Esophagus (tissue), 2 donors: ENCODE results near the gene ATP2A2. TPM values are rescaled to one million over a fixed set of nuclear protein-coding genes. Genes with fewer than 3 reads are reported as not detected.

Experiments
- H3K27ac ChIP-seq, 2 donors: one replicate each; pipeline ENCODE4 v1.5.1; 2013; ENCODE audit warnings: low read depth in 2 of 2, mild to moderate bottlenecking in 2 of 2, inconsistent platforms in 1 of 2, low read length in 1 of 2, moderate library complexity in 1 of 2
- H3K27me3 ChIP-seq, 2 donors: one replicate each; pipeline ENCODE4 v1.6.1; 2013; ENCODE audit warnings: low read length in 2 of 2, control low read depth in 1 of 2, mild to moderate bottlenecking in 1 of 2; ENCODE audit not compliant: insufficient read depth in 2 of 2, control insufficient read depth in 1 of 2
- H3K36me3 ChIP-seq, 2 donors: one replicate each; pipeline ENCODE4 v1.6.1; 2013; ENCODE audit warnings: low read length in 1 of 2; ENCODE audit not compliant: control insufficient read depth in 2 of 2, insufficient read depth in 2 of 2
- H3K4me1 ChIP-seq, 2 donors: one replicate each; pipeline ENCODE4 v1.6.1; 2013; ENCODE audit warnings: low read length in 1 of 2; ENCODE audit not compliant: control insufficient read depth in 2 of 2, insufficient read depth in 2 of 2
- H3K4me3 ChIP-seq, 2 donors: one replicate each; pipeline ENCODE4 v1.5.1; 2013; ENCODE audit warnings: low read length in 2 of 2, mild to moderate bottlenecking in 2 of 2, low read depth in 1 of 2, moderate library complexity in 1 of 2
- H3K9me3 ChIP-seq, 2 donors: one replicate each; pipeline ENCODE4 v1.6.1; 2013; ENCODE audit warnings: mild to moderate bottlenecking in 2 of 2, low read depth in 1 of 2, low read length in 1 of 2, moderate library complexity in 1 of 2; ENCODE audit not compliant: control insufficient read depth in 2 of 2, insufficient read depth in 1 of 2
- WGBS, 2 donors: extraction: QIAGEN DNeasy Blood & Tissue Kit; methylation state at CpG; one replicate each; pipeline ENCODE4 v1.1.7; 2013; 5-methylcytosine and 5-hydroxymethylcytosine counted together
- polyA plus RNA-seq, 2 donors: library from polyadenylated mRNA; stranded (reverse); fragments of 200-250 nt; gene quantifications; one replicate each; pipeline ENCODE4 v1.2.3, GENCODE V29; 2013
- donor health status: healthy with polysubstance abuse.
- donor health status: Bipolar disorder and iron deficiency.

Gene ATP2A2
- polyA plus RNA-seq, 2 donors: 40.7 to 102 TPM

- peaks cover 3 to 38% of the 10 kb centered on the region in 2 donors for H3K4me1 ChIP-seq
- H3K27me3 ChIP-seq: no peaks in the 10 kb centered on the region
- WGBS, 2 donors: 48 to 53% methylated on average over 11 of the region's 11 CpGs
- no peak overlapping the region for H3K4me3 ChIP-seq
- peak overlapping the region; percentile 94 to 97 for H3K27ac ChIP-seq
- H3K9me3 ChIP-seq: peaks cover 0 to 3% of the 10 kb centered on the region in 2 donors
- peaks cover 28 to 56% of the 10 kb centered on the region in 2 donors for H3K36me3 ChIP-seq
Observed at GRCh38 chr12:110345176-110345661, 64.2 kb downstream of the ATP2A2 start.

- Histone ChIP-seq H3K4me3 (peak overlapping the region; percentile 19 to 27), H3K36me3 (peaks cover 28 to 53% of the 10 kb centered on the region in 2 donors), H3K9me3 (peaks cover 0 to 3% of the 10 kb centered on the region in 2 donors), H3K4me1 (peaks cover 3 to 38% of the 10 kb centered on the region in 2 donors), H3K27ac (peak overlapping the region; percentile 94 to 97), H3K27me3 (no peaks in the 10 kb centered on the region)
- WGBS, 2 donors: 54 to 74% methylated on average over 12 of the region's 12 CpGs
Observed at GRCh38 chr12:110345963-110346362, 64.9 kb downstream of the ATP2A2 start.

- Histone ChIP-seq H3K4me1 (peaks cover 3 to 34% of the 10 kb centered on the region in 2 donors), H3K9me3 (peaks cover 0 to 3% of the 10 kb centered on the region in 2 donors), H3K27me3 (no peaks in the 10 kb centered on the region), H3K4me3 (no peak overlapping the region), H3K36me3 (peaks cover 21 to 50% of the 10 kb centered on the region in 2 donors), H3K27ac (peak overlapping the region in 1 of 2 donors; percentile 80)
- WGBS, 2 donors: 88 to 89% methylated on average over 8 of the region's 8 CpGs
Observed at GRCh38 chr12:110347767-110348166, 66.7 kb downstream of the ATP2A2 start.

GRCh38 chr12:110348431-110349059 is 67.5 kb downstream of the ATP2A2 start:
- Histone ChIP-seq H3K4me1 (peaks cover 3 to 34% of the 10 kb centered on the region in 2 donors), H3K4me3 (no peak overlapping the region), H3K27ac (peak overlapping the region; percentile 14 to 80), H3K36me3 (peaks cover 19 to 50% of the 10 kb centered on the region in 2 donors), H3K9me3 (peaks cover 0 to 4% of the 10 kb centered on the region in 2 donors), H3K27me3 (no peaks in the 10 kb centered on the region)
- 87 to 89% methylated on average over 7 of the region's 7 CpGs for WGBS, 2 donors

- Histone ChIP-seq H3K27me3 (no peaks in the 10 kb centered on the region), H3K27ac (peak overlapping the region; percentile 16 to 80), H3K9me3 (peaks cover 0 to 4% of the 10 kb centered on the region in 2 donors), H3K4me1 (peaks cover 3 to 31% of the 10 kb centered on the region in 2 donors), H3K4me3 (no peak overlapping the region), H3K36me3 (peaks cover 15 to 47% of the 10 kb centered on the region in 2 donors)
- WGBS, 2 donors: 63 to 73% methylated on average over 4 of the region's 4 CpGs
Observed at GRCh38 chr12:110349096-110349495, 68.0 kb downstream of the ATP2A2 start.

GRCh38 chr12:110349514-110350151 is 68.6 kb downstream of the ATP2A2 start:
- Histone ChIP-seq H3K27ac (peak overlapping the region; percentile 16 to 80), H3K36me3 (peaks cover 15 to 42% of the 10 kb centered on the region in 2 donors), H3K27me3 (no peaks in the 10 kb centered on the region), H3K4me3 (no peak overlapping the region), H3K4me1 (peaks cover 3 to 30% of the 10 kb centered on the region in 2 donors), H3K9me3 (peaks cover 0 to 4% of the 10 kb centered on the region in 2 donors)
- 31 to 43% methylated on average over 12 of the region's 12 CpGs for WGBS, 2 donors

- Histone ChIP-seq H3K27me3 (no peaks in the 10 kb centered on the region), H3K4me1 (peaks cover 3 to 22% of the 10 kb centered on the region in 2 donors), H3K9me3 (peaks cover 0 to 1% of the 10 kb centered on the region in 2 donors), H3K36me3 (peaks cover 15 to 31% of the 10 kb centered on the region in 2 donors), H3K27ac (no peak overlapping the region), H3K4me3 (no peak overlapping the region)
- 90 to 93% methylated on average over 8 of the region's 8 CpGs for whole genome bisulfite sequencing, 2 donors
Observed at GRCh38 chr12:110351119-110351518, 70.1 kb downstream of the ATP2A2 start.

GRCh38 chr12:110352401-110352800 is 71.4 kb downstream of the ATP2A2 start:
- Histone ChIP-seq H3K36me3 (peaks cover 15 to 29% of the 10 kb centered on the region in 2 donors), H3K27me3 (no peaks in the 10 kb centered on the region), H3K4me1 (peaks cover 3 to 21% of the 10 kb centered on the region in 2 donors), H3K4me3 (no peak overlapping the region), H3K27ac (no peak overlapping the region), H3K9me3 (peaks cover 0 to 1% of the 10 kb centered on the region in 2 donors)
- 64 to 84% methylated on average over 3 of the region's 3 CpGs for WGBS, 2 donors

GRCh38 chr12:110353211-110353965 is 72.3 kb downstream of the ATP2A2 start:
- Histone ChIP-seq H3K27ac (no peak overlapping the region), H3K4me3 (no peak overlapping the region), H3K36me3 (peaks cover 7 to 20% of the 10 kb centered on the region in 2 donors), H3K9me3 (peaks cover 0 to 1% of the 10 kb centered on the region in 2 donors), H3K4me1 (peaks cover 3 to 15% of the 10 kb centered on the region in 2 donors), H3K27me3 (no peaks in the 10 kb centered on the region)
- 74 to 81% methylated on average over 13 of the region's 13 CpGs for WGBS, 2 donors
